Measurements from ENCODE around the gene USP32. TPM values are rescaled to one million over a fixed set of nuclear protein-coding genes. Genes with fewer than 3 reads are reported as not detected.

USP32 gene
- total and polyA plus RNA-seq, 2 of the 8 experiments (the other 6 are each of a cell fraction or from before 2014, with no cell fraction given): 29.6 to 112 TPM

GRCh38 chr17:60231691-60232090 lies 160.2 kb downstream of the USP32 start:
- Histone ChIP-seq H2BK15ac (ENCODE audit: low read length) (no peak overlapping the region), H2BK20ac (ENCODE audit: low read length) (no peak overlapping the region), H3K9me3 (ENCODE audit: insufficient read depth in 2 of 2, low read depth in 1 of 2, low read length in 1 of 2) (no peaks in the 10 kb centered on the region), H2BK120ac (replicated peaks; ENCODE audit: low read depth, low read length) (no peak overlapping the region), H3K4ac (replicated peaks; ENCODE audit: insufficient read length, low read depth, low read length) (no peak overlapping the region), H4K5ac (ENCODE audit: insufficient read length, low read depth, low read length) (no peak overlapping the region), H3K4me3 (ENCODE audit: extremely low read depth in 1 of 4, insufficient read depth in 2 of 4, low read depth in 3 of 4, low read length in 4 of 4) (no peak overlapping the region), H3K23ac (ENCODE audit: insufficient read length) (no peak overlapping the region), H2AFZ (ENCODE audit: low read length) (no peak overlapping the region), H3K36me3 (ENCODE audit: control insufficient read depth in 2 of 4, insufficient read depth in 4 of 4, low read length in 3 of 4) (peaks cover 0 to 15% (median 7%) of the 10 kb centered on the region in 4 experiments; a peak in 3 of 8 replicates), H3K79me2 (ENCODE audit: control insufficient read depth in 1 of 2, insufficient read depth in 2 of 2, low read length in 2 of 2) (no peaks in the 10 kb centered on the region), H3K14ac (ENCODE audit: insufficient read length) (no peak overlapping the region), H2BK5ac (ENCODE audit: low read depth, low read length) (no peak overlapping the region), H4K91ac (replicated peaks; ENCODE audit: insufficient read length, low read length) (no peak overlapping the region), H3K27ac (ENCODE audit: low read depth, low read length) (no peak overlapping the region), H3K79me1 (ENCODE audit: low read depth, low read length) (no peaks in the 10 kb centered on the region), H3K56ac (replicated peaks; ENCODE audit: insufficient read length, low read depth, low read length) (no peak overlapping the region), H2BK12ac (ENCODE audit: low read depth, low read length) (no peak overlapping the region), H3K27me3 (replicated peaks in 1 of 4; ENCODE audit: control insufficient read depth in 3 of 4, extremely low read depth in 1 of 4, insufficient read depth in 3 of 4, low read length in 3 of 4) (no peaks in the 10 kb centered on the region), H3K4me1 (replicated peaks in 1 of 4; ENCODE audit: control insufficient read depth in 3 of 4, insufficient read depth in 4 of 4, low read length in 3 of 4) (no peaks in the 10 kb centered on the region), H3K18ac (ENCODE audit: extremely low read depth, low read length) (no peak overlapping the region), H3K9ac (replicated peaks in 1 of 4; ENCODE audit: extremely low read depth in 1 of 4, low read depth in 3 of 4, low read length in 3 of 4) (no peak overlapping the region), H3K23me2 (ENCODE audit: low read depth, low read length) (no peaks in the 10 kb centered on the region), H3K4me2 (ENCODE audit: insufficient read depth in 1 of 2, low read depth in 2 of 2, low read length in 2 of 2) (no peak overlapping the region), H2AK5ac (ENCODE audit: low read depth, low read length) (no peak overlapping the region), H4K20me1 (replicated peaks in 1 of 2; ENCODE audit: control insufficient read depth in 1 of 2, insufficient read depth in 2 of 2, low read length in 2 of 2) (no peaks in the 10 kb centered on the region), H4K8ac (ENCODE audit: extremely low read depth, insufficient read depth, low read length) (no peak overlapping the region)
- ChIA-PET POLR2A (ENCODE audit: partially characterized antibody) (interaction anchor here (0.7 to 1.0 kb wide), 2 partner anchors 40 to 194 kb away, joined by 3 read pairs; no protein-coding TSS in a partner anchor), CTCF (ENCODE audit: partially characterized antibody) (interaction anchor here (0.5 to 2.8 kb wide), 28 partner anchors 10 to 414 kb away, joined by 3 to 12 read pairs (median 4); no protein-coding TSS in a partner anchor)
- 92% methylated on average over 2 of the region's 2 CpGs; no CpG with 5 or more reads in 1 of the 2 experiments for WGBS, 2 experiments (ENCODE audit: extremely low coverage in 1 of 2, insufficient coverage in 1 of 2, insufficient read length in 1 of 2, insufficient replicate concordance in 2 of 2, low coverage in 1 of 2, low lambda C conversion rate in 2 of 2, missing lambda C conversion rate in 1 of 2)
- DNase-seq (ENCODE audit: low read depth in 1 of 2, low spot score in 2 of 2): no peak
- no peak for FAIRE-seq
- TF ChIP-seq CBX8 (IDR thresholded peaks at IDR 0.05; ENCODE audit: borderline replicate concordance, low read depth, low read length): no peak
- TF ChIP-seq JUN (IDR thresholded peaks at IDR 0.05; ENCODE audit: low read depth, low read length): no peak
- no peak for TF ChIP-seq KDM4A (IDR thresholded peaks at IDR 0.05; ENCODE audit: low read depth, low read length, severe bottlenecking)
- TF ChIP-seq SAP30 (IDR thresholded peaks at IDR 0.05; ENCODE audit: insufficient read depth, insufficient replicate concordance, low read length): no peak
